Progenitor cell of endocrine pancreas (in vitro differentiated cells): ENCODE measurements around the gene ALDOC. TPM values are rescaled to one million over a fixed set of nuclear protein-coding genes. Genes with fewer than 3 reads are reported as not detected.
A peak's percentile ranks its signal among the peaks of the same experiment; 100 is the strongest.

Source experiments
- DNase-seq: peaks from one replicate; pipeline ENCODE4 v3.0.0; 2021; ENCODE audit warnings: low spot score; ENCODE audit not compliant: unreplicated experiment
- H3K27ac Mint-ChIP-seq: 2 replicates; pipeline ENCODE4 v1.8.0; 2021; ENCODE audit warnings: mild to moderate bottlenecking, moderate library complexity, mixed read lengths
- H3K27me3 Mint-ChIP-seq: 2 replicates; pipeline ENCODE4 v1.8.0; 2021; ENCODE audit warnings: mixed read lengths
- H3K36me3 Mint-ChIP-seq: 2 replicates; pipeline ENCODE4 v1.8.0; 2022; ENCODE audit warnings: mixed read lengths; ENCODE audit not compliant: insufficient read depth
- H3K4me1 Mint-ChIP-seq: 2 replicates; pipeline ENCODE4 v1.8.0; 2021; ENCODE audit warnings: low read depth, mixed read lengths
- H3K4me3 Mint-ChIP-seq: 2 replicates; pipeline ENCODE4 v1.8.0; 2021; ENCODE audit warnings: low read depth, mild to moderate bottlenecking, moderate library complexity, mixed read lengths
- H3K9me3 Mint-ChIP-seq: 2 replicates; pipeline ENCODE4 v1.8.0; 2021; ENCODE audit warnings: low read depth, mixed read lengths
- total RNA-seq: library from RNA; stranded (reverse); gene quantifications from 2 replicates; pipeline ENCODE4 v1.2.1, GENCODE V29; 2021
- TF ChIP-seq, protein P1 (sequence below): fragments of 200-600 bp; sonication (generic); IDR thresholded peaks from one replicate; pipeline ENCODE4 v1.5.0; 2021; ENCODE audit warnings: antibody characterized with exemption, mild to moderate bottlenecking; ENCODE audit not compliant: unreplicated experiment

ALDOC gene
- total RNA-seq, 1 donor from 2014 or later = 4.8 TPM

DNA sequence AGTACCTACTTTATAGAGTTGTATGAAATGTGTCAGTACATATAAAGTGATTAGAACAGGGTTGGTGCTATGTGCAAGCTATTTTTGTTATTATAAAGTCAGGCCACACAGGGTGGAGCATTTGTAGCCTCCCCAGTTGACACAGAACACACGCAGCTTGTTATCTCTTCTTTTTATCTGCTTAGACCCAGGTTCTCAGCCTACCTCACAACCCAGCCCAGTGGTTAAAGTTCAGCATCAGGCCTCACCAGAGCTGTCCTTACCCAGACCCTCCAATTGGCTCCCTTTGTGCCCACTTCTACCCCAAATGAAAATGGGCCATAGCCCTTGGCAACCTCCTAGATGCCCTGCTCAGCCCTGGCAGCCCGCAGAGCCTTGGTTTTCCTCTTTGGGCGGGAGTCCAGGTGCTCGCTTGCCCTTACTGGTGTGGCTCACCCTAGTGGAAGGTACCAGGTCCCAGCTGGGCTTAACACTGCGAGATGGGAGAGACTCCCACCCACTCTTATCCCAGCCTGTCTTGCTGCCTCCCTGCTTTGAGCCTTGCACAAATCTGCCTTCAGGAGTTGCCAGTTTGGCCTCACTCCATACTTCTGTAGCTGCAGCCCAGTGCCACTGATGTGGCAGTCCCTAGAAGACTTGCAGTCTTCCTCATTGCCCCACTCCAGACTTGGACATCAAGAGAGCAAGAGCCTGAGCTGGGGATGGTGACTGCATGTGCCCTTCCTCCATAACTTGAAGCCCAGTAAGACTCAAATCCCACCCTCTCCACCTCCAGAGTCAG, 4.2 kb downstream of the ALDOC start:
- Mint-ChIP-seq H3K4me1 (peaks cover 26% of the 10 kb centered on the region), H3K4me3 (peak overlapping the region; percentile 97), H3K27me3 (peaks cover 15% of the 10 kb centered on the region), H3K27ac (no peak overlapping the region), H3K9me3 (no peaks in the 10 kb centered on the region), H3K36me3 (peaks cover 3% of the 10 kb centered on the region)
- TF ChIP-seq, protein P1, sequence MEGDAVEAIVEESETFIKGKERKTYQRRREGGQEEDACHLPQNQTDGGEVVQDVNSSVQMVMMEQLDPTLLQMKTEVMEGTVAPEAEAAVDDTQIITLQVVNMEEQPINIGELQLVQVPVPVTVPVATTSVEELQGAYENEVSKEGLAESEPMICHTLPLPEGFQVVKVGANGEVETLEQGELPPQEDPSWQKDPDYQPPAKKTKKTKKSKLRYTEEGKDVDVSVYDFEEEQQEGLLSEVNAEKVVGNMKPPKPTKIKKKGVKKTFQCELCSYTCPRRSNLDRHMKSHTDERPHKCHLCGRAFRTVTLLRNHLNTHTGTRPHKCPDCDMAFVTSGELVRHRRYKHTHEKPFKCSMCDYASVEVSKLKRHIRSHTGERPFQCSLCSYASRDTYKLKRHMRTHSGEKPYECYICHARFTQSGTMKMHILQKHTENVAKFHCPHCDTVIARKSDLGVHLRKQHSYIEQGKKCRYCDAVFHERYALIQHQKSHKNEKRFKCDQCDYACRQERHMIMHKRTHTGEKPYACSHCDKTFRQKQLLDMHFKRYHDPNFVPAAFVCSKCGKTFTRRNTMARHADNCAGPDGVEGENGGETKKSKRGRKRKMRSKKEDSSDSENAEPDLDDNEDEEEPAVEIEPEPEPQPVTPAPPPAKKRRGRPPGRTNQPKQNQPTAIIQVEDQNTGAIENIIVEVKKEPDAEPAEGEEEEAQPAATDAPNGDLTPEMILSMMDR = no peak
- no peak for DNase-seq

DNA sequence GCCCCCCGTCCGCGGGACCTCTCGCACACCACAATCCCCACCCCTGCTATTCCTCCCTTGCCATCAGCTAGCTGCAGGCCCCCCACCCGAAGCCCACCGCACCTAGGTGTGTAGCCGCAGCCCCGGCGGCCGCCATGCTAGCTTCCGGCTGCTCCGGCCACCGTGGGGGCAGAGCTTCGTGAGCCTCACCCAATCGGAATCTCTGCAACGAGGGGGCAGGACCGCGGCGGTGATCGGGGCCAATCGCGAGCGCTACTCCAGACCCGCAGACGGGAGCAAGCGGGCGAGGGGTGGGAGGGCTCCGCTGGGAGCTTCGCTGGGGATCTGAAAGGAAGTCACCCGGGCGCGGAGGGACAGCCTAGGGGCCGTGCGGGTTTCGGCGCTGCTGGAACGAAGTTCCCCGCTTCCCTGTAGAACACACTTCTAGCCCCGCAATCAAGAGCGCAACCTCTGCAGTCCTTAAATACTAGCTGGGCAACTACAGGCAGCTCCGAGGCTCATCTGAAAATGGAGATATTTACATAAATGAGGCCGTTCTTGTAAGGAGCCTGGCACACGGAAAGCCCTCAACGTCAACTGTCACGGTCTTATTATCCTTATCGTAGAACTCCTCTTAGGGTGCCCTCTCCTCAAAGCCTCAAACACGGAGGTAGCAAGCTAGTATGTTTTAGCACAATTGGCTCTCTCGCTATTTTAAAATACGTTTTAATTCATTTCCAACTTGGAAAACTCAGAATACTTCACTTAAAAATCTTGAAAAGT, 5.2 kb downstream of the ALDOC start, which contains the start of gene PIGS:
PIGS (minus strand) TSS at position 164 of the 762 bp plus-strand sequence; CDS start at position 136, 28 bp downstream.
- H3K27ac Mint-ChIP-seq = peak within 1 kb of the TSS; percentile 90
- H3K36me3 Mint-ChIP-seq = peaks cover 1% of the 10 kb centered on the region
- TF ChIP-seq, protein P1 = no peak
- H3K9me3 Mint-ChIP-seq = no peaks in the 10 kb centered on the region
- peak within 1 kb of the TSS; percentile 97 for H3K4me3 Mint-ChIP-seq
- peaks cover 15% of the 10 kb centered on the region for H3K27me3 Mint-ChIP-seq
- DNase-seq = peak; percentile 89
- H3K4me1 Mint-ChIP-seq = peaks cover 28% of the 10 kb centered on the region

DNA sequence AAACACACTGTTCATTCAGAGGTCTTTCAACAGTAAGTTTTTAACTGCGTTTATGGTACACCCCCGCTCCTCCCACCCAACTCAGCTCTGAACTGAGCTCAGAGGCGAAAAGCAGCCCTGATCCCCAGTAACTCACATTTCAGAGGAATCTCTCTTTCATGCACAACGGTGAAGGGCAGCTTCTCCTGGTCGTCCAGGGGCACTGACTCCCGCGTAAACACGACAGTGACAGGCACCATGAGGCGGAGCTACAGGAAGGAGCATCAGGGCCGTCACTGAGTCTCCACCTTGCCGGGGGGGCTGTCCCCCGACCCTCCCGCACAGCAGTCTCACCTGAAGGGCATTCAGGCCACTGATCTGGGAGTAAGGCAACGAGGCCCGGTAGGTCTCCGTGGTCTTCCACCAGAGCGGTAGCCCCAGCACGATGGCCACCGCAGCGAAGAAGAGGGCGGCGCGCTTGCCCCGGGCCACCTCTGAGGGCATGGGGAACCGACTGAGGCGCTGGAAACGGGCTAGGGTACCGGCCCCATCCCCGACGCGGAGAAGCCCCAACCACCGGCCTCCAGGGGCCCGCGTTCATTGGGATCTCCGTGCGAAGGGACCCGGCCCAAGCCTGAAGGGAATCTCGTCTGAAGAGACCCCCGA, 5.9 kb downstream of the ALDOC start:
- DNase-seq = no peak
- Mint-ChIP-seq H3K4me3 (peak overlapping the region; percentile 97), H3K9me3 (no peaks in the 10 kb centered on the region), H3K36me3 (peaks cover 1% of the 10 kb centered on the region), H3K27me3 (peaks cover 10% of the 10 kb centered on the region), H3K27ac (peak overlapping the region; percentile 90), H3K4me1 (peaks cover 26% of the 10 kb centered on the region)
- TF ChIP-seq, protein P1 = no peak

DNA sequence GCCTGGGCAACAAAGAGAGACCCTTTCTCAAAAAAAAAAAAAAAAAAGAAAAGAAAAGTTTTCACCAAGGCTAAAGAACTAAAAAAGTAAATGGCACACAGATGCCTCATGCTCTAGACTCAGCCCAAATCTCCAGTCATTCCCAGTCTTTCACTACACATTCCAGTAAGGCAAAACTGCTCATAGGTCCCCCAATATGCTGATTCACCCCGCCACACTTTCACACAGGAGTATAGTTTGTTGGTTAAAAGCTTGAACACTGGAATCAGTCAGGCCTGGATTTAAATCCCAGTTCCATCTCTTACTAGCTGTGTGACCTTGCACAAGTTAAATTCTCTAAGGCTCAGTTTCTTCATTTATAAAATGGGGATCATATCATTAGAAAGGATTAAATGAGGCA, 7.2 kb downstream of the ALDOC start:
- Mint-ChIP-seq H3K27me3 (peaks cover 10% of the 10 kb centered on the region), H3K4me3 (peak overlapping the region; percentile 97), H3K27ac (no peak overlapping the region), H3K4me1 (peaks cover 26% of the 10 kb centered on the region), H3K36me3 (peaks cover 1% of the 10 kb centered on the region), H3K9me3 (no peaks in the 10 kb centered on the region)
- no peak for DNase-seq
- TF ChIP-seq, protein P1 = no peak

DNA sequence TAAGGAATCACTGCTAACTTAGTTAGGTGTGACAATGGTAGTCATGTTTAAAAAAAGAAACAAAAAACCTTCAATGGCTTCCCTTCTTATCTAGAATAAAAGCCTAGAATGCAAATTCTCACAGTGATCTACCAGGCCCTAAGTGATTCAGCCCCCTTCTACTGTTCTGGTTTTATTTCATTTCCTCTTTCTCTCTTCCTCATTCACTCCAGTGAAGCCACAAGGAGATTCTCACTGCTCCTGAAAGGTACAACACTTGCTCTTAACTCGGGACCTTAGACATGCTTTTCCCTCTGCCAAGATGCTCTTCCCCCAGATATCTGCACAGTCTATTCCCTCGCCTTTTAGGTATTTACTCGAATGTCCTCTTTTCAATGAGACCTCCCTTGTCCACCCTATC, 9.1 kb downstream of the ALDOC start:
- H3K27me3 Mint-ChIP-seq = peaks cover 4% of the 10 kb centered on the region
- H3K9me3 Mint-ChIP-seq = no peaks in the 10 kb centered on the region
- no peak overlapping the region for H3K4me3 Mint-ChIP-seq
- H3K4me1 Mint-ChIP-seq = peaks cover 26% of the 10 kb centered on the region
- peak overlapping the region; percentile 22 for H3K27ac Mint-ChIP-seq
- no peak for DNase-seq
- peaks cover 1% of the 10 kb centered on the region for H3K36me3 Mint-ChIP-seq
- TF ChIP-seq, protein P1 = no peak
